Suprapubic skin (tissue), 4 donors: ENCODE results near the gene FHL2. TPM values are rescaled to one million over a fixed set of nuclear protein-coding genes. Genes with fewer than 3 reads are reported as not detected.

ENCODE experiments used
- DNase-seq, 2 donors: peaks; one replicate each; pipeline ENCODE4 v3.0.0-alpha.2; 2019; ENCODE audit warnings: low spot score in 2 of 2
- H3K27ac ChIP-seq: fragments of 200-600 bp; sonication (generic); one replicate; pipeline ENCODE4 v1.5.1; 2019
- H3K27me3 ChIP-seq: fragments of 200-600 bp; sonication (generic); one replicate; pipeline ENCODE4 v1.5.1; 2019
- H3K36me3 ChIP-seq: fragments of 200-600 bp; sonication (generic); one replicate; pipeline ENCODE4 v1.5.1; 2019
- H3K4me1 ChIP-seq: fragments of 200-600 bp; sonication (generic); one replicate; pipeline ENCODE4 v1.5.1; 2019
- H3K4me3 ChIP-seq: fragments of 200-600 bp; sonication (generic); one replicate; pipeline ENCODE4 v1.5.1; 2019; ENCODE audit warnings: mild to moderate bottlenecking
- H3K9me3 ChIP-seq: fragments of 200-600 bp; sonication (generic); one replicate; pipeline ENCODE4 v1.5.1; 2019
- CTCF ChIP-seq, 2 donors: fragments of 200-600 bp in 1 of 2; fragments of 450-650 bp in 1 of 2; sonication (generic) in 1 of 2; IDR thresholded peaks; one replicate each; pipeline ENCODE4 v1.5.1; 2016 to 2019; ENCODE audit warnings: antibody characterized with exemption in 2 of 2, mild to moderate bottlenecking in 1 of 2, moderate library complexity in 1 of 2
- EP300 ChIP-seq: sonication (generic); formaldehyde crosslinking; IDR thresholded peaks from one replicate; pipeline ENCODE4 v1.6.1; 2017; ENCODE audit warnings: antibody characterized with exemption
- POLR2A ChIP-seq, 2 donors: fragments of 450-650 bp; IDR thresholded peaks; one replicate each; pipeline ENCODE4 v1.6.1; 2017; ENCODE audit warnings: antibody characterized with exemption in 2 of 2, mild to moderate bottlenecking in 2 of 2, moderate library complexity in 2 of 2
- POLR2AphosphoS5 ChIP-seq, 3 donors: sonication (generic); formaldehyde crosslinking; IDR thresholded peaks; one replicate each; pipeline ENCODE4 v1.6.1; 2017; ENCODE audit warnings: antibody characterized with exemption in 3 of 3
- WGBS: methylation state at CpG from one replicate; pipeline ENCODE4 v1.1.5; 2018; 5-methylcytosine and 5-hydroxymethylcytosine counted together
- total RNA-seq, 4 donors: library from RNA; depleted of rRNA; stranded (reverse); fragments of >200 nt; gene quantifications; one replicate each; pipeline ENCODE4 v1.1.0, GENCODE V29; 2016

FHL2 gene
- total RNA-seq, 4 donors from 2014 or later, result 43.0 to 69.2 (median 47.9) TPM

- Histone ChIP-seq H3K36me3 (no peaks in the 10 kb centered on the region), H3K27me3 (no peaks in the 10 kb centered on the region), H3K27ac (peak overlapping the region; percentile 34), H3K9me3 (no peaks in the 10 kb centered on the region), H3K4me3 (no peak overlapping the region), H3K4me1 (peaks cover 52% of the 10 kb centered on the region)
- no peak for DNase-seq
- TF ChIP-seq CTCF (IDR thresholded peaks at IDR 0.05), result no peak
- 65% methylated on average over 13 of the region's 13 CpGs for WGBS
These were observed 5.3 kb downstream of the FHL2 start for GRCh38 chr2:105393373-105394055.

- no peak for TF ChIP-seq POLR2A (IDR thresholded peaks at IDR 0.05)
- no peak for TF ChIP-seq POLR2AphosphoS5 (IDR thresholded peaks at IDR 0.05)
- no peak for TF ChIP-seq CTCF (IDR thresholded peaks at IDR 0.05)
- no peak for TF ChIP-seq EP300
- Histone ChIP-seq H3K27me3 (no peaks in the 10 kb centered on the region), H3K9me3 (no peaks in the 10 kb centered on the region), H3K4me1 (peaks cover 58% of the 10 kb centered on the region), H3K27ac (no peak overlapping the region), H3K36me3 (no peaks in the 10 kb centered on the region), H3K4me3 (no peak overlapping the region)
- no peak for DNase-seq
- 77% methylated on average over 9 of the region's 9 CpGs for WGBS
These were observed 6.8 kb downstream of the FHL2 start for GRCh38 chr2:105391763-105392662.

DNA sequence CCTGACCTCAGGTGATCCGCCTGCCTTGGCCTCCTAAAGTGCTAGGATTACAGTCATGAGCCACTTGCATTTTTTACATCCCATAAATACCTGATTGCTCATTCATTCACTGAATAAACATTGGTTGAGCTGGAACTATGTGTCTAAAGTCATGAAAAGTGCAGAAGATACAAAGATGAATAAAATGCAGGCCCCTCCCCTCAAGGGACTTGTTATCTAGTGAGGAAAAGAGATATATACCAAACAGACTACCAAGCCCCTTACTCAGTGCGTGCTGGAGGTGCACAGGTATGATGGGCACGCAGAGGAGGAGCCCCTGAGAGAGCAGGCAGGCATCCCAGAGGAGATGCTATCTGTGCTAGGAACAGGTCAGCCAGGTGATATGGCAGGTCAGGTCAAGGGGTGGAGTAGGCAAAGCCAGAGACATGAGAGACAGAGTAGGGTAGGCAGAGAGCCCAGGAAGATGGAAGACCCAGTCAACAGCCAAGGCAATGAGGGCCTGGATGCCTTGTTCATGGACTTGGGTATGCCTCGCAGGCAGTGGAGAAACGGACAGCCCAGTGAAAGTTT lies 7.7 kb downstream of the FHL2 start:
- Histone ChIP-seq H3K27ac (no peak overlapping the region), H3K4me1 (peaks cover 55% of the 10 kb centered on the region), H3K36me3 (peaks cover 3% of the 10 kb centered on the region), H3K27me3 (no peaks in the 10 kb centered on the region), H3K9me3 (no peaks in the 10 kb centered on the region), H3K4me3 (no peak overlapping the region)
- 83% methylated on average over 5 of the region's 5 CpGs for WGBS
- no peak for TF ChIP-seq EP300
- no peak for TF ChIP-seq POLR2A (IDR thresholded peaks at IDR 0.05)
- no peak for TF ChIP-seq POLR2AphosphoS5 (IDR thresholded peaks at IDR 0.05)
- TF ChIP-seq CTCF (IDR thresholded peaks at IDR 0.05), result no peak
- peak in 1 of 2 donors; percentile 33 for DNase-seq

GRCh38 chr2:105390454-105390853 lies 8.4 kb downstream of the FHL2 start:
- H3K4me3 ChIP-seq, result no peak overlapping the region
- TF ChIP-seq EP300 (no peak), CTCF (IDR thresholded peaks at IDR 0.05) (no peak)
- H3K9me3 ChIP-seq, result no peaks in the 10 kb centered on the region
- peaks cover 48% of the 10 kb centered on the region for H3K4me1 ChIP-seq
- peaks cover 10% of the 10 kb centered on the region for H3K36me3 ChIP-seq
- no peak overlapping the region for H3K27ac ChIP-seq
- H3K27me3 ChIP-seq, result no peaks in the 10 kb centered on the region
- no peak for DNase-seq

GRCh38 chr2:105388971-105389381 lies 9.9 kb downstream of the FHL2 start:
- 50% methylated on average over 8 of the region's 8 CpGs for WGBS
- Histone ChIP-seq H3K27ac (no peak overlapping the region), H3K4me3 (no peak overlapping the region), H3K9me3 (no peaks in the 10 kb centered on the region), H3K27me3 (no peaks in the 10 kb centered on the region), H3K36me3 (peaks cover 22% of the 10 kb centered on the region), H3K4me1 (peaks cover 36% of the 10 kb centered on the region)
- no peak for TF ChIP-seq EP300
- no peak for TF ChIP-seq CTCF (IDR thresholded peaks at IDR 0.05)
- no peak for TF ChIP-seq POLR2AphosphoS5 (IDR thresholded peaks at IDR 0.05)
- TF ChIP-seq POLR2A (IDR thresholded peaks at IDR 0.05), result no peak
- peak in 1 of 2 donors; percentile 58 for DNase-seq
